Panc1 (cell line): ENCODE results near the gene PSMD13. TPM values are rescaled to one million over a fixed set of nuclear protein-coding genes. Genes with fewer than 3 reads are reported as not detected.
A peak's percentile ranks its signal among the peaks of the same experiment; 100 is the strongest.

Source experiments
- ATAC-seq: fragments of 200-7000 bp; cut with Tn5 transposase; 2 replicates; pipeline ENCODE4 v1.9.1; 2020; ENCODE audit warnings: mild to moderate bottlenecking, moderate library complexity
- BruUV-seq: library from RNA; stranded (reverse); fragments of 400-500 nt; replicated peaks from 2 replicates; lab custom pipeline; 2021; lab: Mats Ljungman, UMichigan
- CTCF ChIA-PET: fragments of 300-600 bp; sonication (Branson Sonifier 250); formaldehyde crosslinking; loops from one replicate; lab custom pipeline; 2022; ENCODE audit warnings: antibody characterized with exemption; lab: Charles Lee
- POLR2A ChIA-PET: fragments of 300-600 bp; sonication (Branson Sonifier 250); formaldehyde crosslinking; loops from one replicate; lab custom pipeline; 2022; ENCODE audit warnings: antibody characterized with exemption; lab: Charles Lee
- DNase-seq: peaks from one replicate; pipeline ENCODE4 v3.0.0-alpha.2; 2010; ENCODE audit warnings: low read depth, low spot score
- H3K27ac ChIP-seq: 2 replicates; pipeline ENCODE4 v1.5.1; 2011; ENCODE audit warnings: mild to moderate bottlenecking, low read length, inconsistent platforms
- H3K27me3 ChIP-seq: fragments of 200-500 bp; sonication (Bioruptor generic); 2 replicates; pipeline ENCODE4 v1.6.0; 2014; ENCODE audit warnings: low read length, inconsistent platforms; ENCODE audit not compliant: control insufficient read depth, insufficient read depth
- H3K36me3 ChIP-seq: fragments of 200-500 bp; sonication (Bioruptor generic); 2 replicates; pipeline ENCODE4 v1.5.1; 2014; ENCODE audit warnings: inconsistent platforms, mild to moderate bottlenecking, low read length, moderate library complexity; ENCODE audit not compliant: control insufficient read depth, insufficient read depth
- H3K4me1 ChIP-seq: 2 replicates; pipeline ENCODE4 v1.5.1; 2011; ENCODE audit warnings: inconsistent platforms, mild to moderate bottlenecking, low read length, moderate library complexity; ENCODE audit not compliant: control insufficient read depth, insufficient read depth
- H3K4me3 ChIP-seq, 2 experiments: 2 replicates each; pipeline ENCODE4 v1.5.1; 2011 to 2012; ENCODE audit warnings: low read depth in 2 of 2, low read length in 2 of 2, mild to moderate bottlenecking in 2 of 2, inconsistent platforms in 1 of 2, moderate library complexity in 1 of 2
- H3K9me3 ChIP-seq: fragments of 200-500 bp; sonication (Bioruptor generic); 2 replicates; pipeline ENCODE4 v1.5.1; 2014; ENCODE audit warnings: low read depth, mild to moderate bottlenecking, inconsistent platforms, low read length, moderate library complexity; ENCODE audit not compliant: control insufficient read depth, insufficient read depth
- CTCF ChIP-seq: fragments of 450-650 bp; IDR thresholded peaks from 2 replicates; pipeline ENCODE4 v1.5.1; 2017; ENCODE audit warnings: mild to moderate bottlenecking
- POLR2AphosphoS5 ChIP-seq: IDR thresholded peaks from 2 replicates; pipeline ENCODE4 v1.6.1; 2012; ENCODE audit warnings: mild to moderate bottlenecking, low read depth, low read length, moderate library complexity
- SIN3A ChIP-seq: IDR thresholded peaks from 2 replicates; pipeline ENCODE4 v1.6.1; 2012; ENCODE audit warnings: low read depth, mild to moderate bottlenecking, low read length, moderate library complexity, borderline replicate concordance; ENCODE audit not compliant: insufficient read depth
- TCF7L2 ChIP-seq: IDR thresholded peaks from 2 replicates; pipeline ENCODE4 v1.6.1; 2011; ENCODE audit warnings: mild to moderate bottlenecking, low read depth, low read length, inconsistent platforms
- in situ Hi-C: cut with HindIII; loops from 2 replicates; pipeline ENCODE4 v1.10.0; 2016; ENCODE audit warnings: low sequenced_read_pairs, low pct_unique_long_range_greater_than_20kb
- intact Hi-C: fragments of 100-400 bp; cut with micrococcal nuclease; formaldehyde crosslinking; loops from one replicate; pipeline ENCODE4 v1.10.0; 2022; ENCODE audit not compliant: unreplicated experiment
- total RNA-seq: library from RNA; stranded (reverse); gene quantifications from one replicate; pipeline ENCODE4 v1.2.1, GENCODE V29; 2021; ENCODE audit not compliant: unreplicated experiment
- TF ChIP-seq, protein P1 (sequence below), 2 experiments: IDR thresholded peaks; 2 replicates each; pipeline ENCODE4 v1.6.1; 2011 to 2012; ENCODE audit warnings: low read depth in 2 of 2, control low read depth in 1 of 2, low read length in 1 of 2, mild to moderate bottlenecking in 1 of 2, moderate library complexity in 1 of 2; ENCODE audit not compliant: insufficient read depth in 1 of 2

The PSMD13 gene
- total RNA-seq, 1 experiment from 2014 or later: 271 TPM

- ATAC-seq: peak; percentile 69; the same call in 1 of the 2 replicates
- intact Hi-C loops: no loop called here
Measured at GRCh38 chr11:257766-258493, 21.2 kb downstream of the PSMD13 start.

GRCh38 chr11:259413-259812 lies 22.6 kb downstream of the PSMD13 start:
- intact Hi-C loops: no loop called here
- ChIA-PET POLR2A (no interaction called here), CTCF (no interaction called here)
- BruUV-seq: no TSS peak
- H3K4me3 ChIP-seq: no peak overlapping the region
- H3K4me1 ChIP-seq: no peaks in the 10 kb centered on the region
- no peaks in the 10 kb centered on the region for H3K27me3 ChIP-seq
- no peak for DNase-seq
- H3K9me3 ChIP-seq: no peaks in the 10 kb centered on the region
- in situ Hi-C loops: no loop called here
- no peak for ATAC-seq
- TF ChIP-seq SIN3A (no peak), CTCF (no peak), POLR2AphosphoS5 (no peak), TCF7L2 (no peak)
- TF ChIP-seq, protein P1, sequence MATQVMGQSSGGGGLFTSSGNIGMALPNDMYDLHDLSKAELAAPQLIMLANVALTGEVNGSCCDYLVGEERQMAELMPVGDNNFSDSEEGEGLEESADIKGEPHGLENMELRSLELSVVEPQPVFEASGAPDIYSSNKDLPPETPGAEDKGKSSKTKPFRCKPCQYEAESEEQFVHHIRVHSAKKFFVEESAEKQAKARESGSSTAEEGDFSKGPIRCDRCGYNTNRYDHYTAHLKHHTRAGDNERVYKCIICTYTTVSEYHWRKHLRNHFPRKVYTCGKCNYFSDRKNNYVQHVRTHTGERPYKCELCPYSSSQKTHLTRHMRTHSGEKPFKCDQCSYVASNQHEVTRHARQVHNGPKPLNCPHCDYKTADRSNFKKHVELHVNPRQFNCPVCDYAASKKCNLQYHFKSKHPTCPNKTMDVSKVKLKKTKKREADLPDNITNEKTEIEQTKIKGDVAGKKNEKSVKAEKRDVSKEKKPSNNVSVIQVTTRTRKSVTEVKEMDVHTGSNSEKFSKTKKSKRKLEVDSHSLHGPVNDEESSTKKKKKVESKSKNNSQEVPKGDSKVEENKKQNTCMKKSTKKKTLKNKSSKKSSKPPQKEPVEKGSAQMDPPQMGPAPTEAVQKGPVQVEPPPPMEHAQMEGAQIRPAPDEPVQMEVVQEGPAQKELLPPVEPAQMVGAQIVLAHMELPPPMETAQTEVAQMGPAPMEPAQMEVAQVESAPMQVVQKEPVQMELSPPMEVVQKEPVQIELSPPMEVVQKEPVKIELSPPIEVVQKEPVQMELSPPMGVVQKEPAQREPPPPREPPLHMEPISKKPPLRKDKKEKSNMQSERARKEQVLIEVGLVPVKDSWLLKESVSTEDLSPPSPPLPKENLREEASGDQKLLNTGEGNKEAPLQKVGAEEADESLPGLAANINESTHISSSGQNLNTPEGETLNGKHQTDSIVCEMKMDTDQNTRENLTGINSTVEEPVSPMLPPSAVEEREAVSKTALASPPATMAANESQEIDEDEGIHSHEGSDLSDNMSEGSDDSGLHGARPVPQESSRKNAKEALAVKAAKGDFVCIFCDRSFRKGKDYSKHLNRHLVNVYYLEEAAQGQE (IDR thresholded peaks at IDR 0.05; ENCODE audit: insufficient read depth in 1 of 2, low read depth in 2 of 2, low read length in 1 of 2): no peak
- H3K27ac ChIP-seq: no peak overlapping the region
- H3K36me3 ChIP-seq: no peaks in the 10 kb centered on the region

More at GRCh38 chr11:257766-258493, 21.2 kb downstream of the PSMD13 start:
- ChIA-PET POLR2A (interaction anchor here (0.6 to 0.7 kb wide), 2 partner anchors 10 to 104 kb away, joined by 4 to 6 read pairs; no protein-coding TSS in a partner anchor), CTCF (interaction anchor here (0.7 to 1.0 kb wide), 3 partner anchors 9 to 51 kb away, joined by 3 to 4 read pairs (median 4); partner anchors contain the start of gene BET1L)
- TF ChIP-seq SIN3A (no peak), CTCF (no peak), TCF7L2 (no peak), POLR2AphosphoS5 (no peak)
- TF ChIP-seq, protein P1 (IDR thresholded peaks at IDR 0.05; ENCODE audit: insufficient read depth in 1 of 2, low read depth in 2 of 2, low read length in 1 of 2): no peak
- Histone ChIP-seq H3K4me1 (no peaks in the 10 kb centered on the region), H3K9me3 (no peaks in the 10 kb centered on the region), H3K27me3 (no peaks in the 10 kb centered on the region), H3K36me3 (no peaks in the 10 kb centered on the region), H3K4me3 (no peak overlapping the region), H3K27ac (no peak overlapping the region)
- in situ Hi-C loops: no loop called here
- DNase-seq: no peak
- BruUV-seq: no TSS peak
